ENCODE data around the gene KIF15.

The KIF15 gene

GRCh38 chr3:44883213-44883955, 121.8 kb downstream of the KIF15 start:
- DNase-seq, result no peak

- DNase-seq, result no peak
Observed at GRCh38 chr3:44883999-44884431, 122.4 kb downstream of the KIF15 start.

GRCh38 chr3:44885618-44886017, 124.0 kb downstream of the KIF15 start:
- DNase-seq, result no peak

GRCh38 chr3:44886561-44886960, 125.0 kb downstream of the KIF15 start:
- no peak for DNase-seq

- no peak for DNase-seq
Observed at GRCh38 chr3:44887101-44887500, 125.5 kb downstream of the KIF15 start.

- no peak for DNase-seq
Observed at GRCh38 chr3:44890258-44890657, 128.7 kb downstream of the KIF15 start.

- no peak for DNase-seq
Observed at GRCh38 chr3:44890852-44891251, 129.3 kb downstream of the KIF15 start.

GRCh38 chr3:44892689-44893088, 131.1 kb downstream of the KIF15 start:
- DNase-seq, result no peak

GRCh38 chr3:44893097-44893496, 131.5 kb downstream of the KIF15 start:
- no peak for DNase-seq

- DNase-seq, result no peak
Observed at GRCh38 chr3:44894485-44894884, 132.9 kb downstream of the KIF15 start.

GRCh38 chr3:44896440-44896839, 134.8 kb downstream of the KIF15 start:
- no peak for DNase-seq

- no peak for DNase-seq
Observed at GRCh38 chr3:44899683-44900367, 138.2 kb downstream of the KIF15 start.

- no peak for DNase-seq
Observed at GRCh38 chr3:44902628-44903027, 141.0 kb downstream of the KIF15 start.
